SK-N-MC (cell line): ENCODE measurements around the gene PPY.

Experiments
- DNase-seq: peaks from one replicate; pipeline ENCODE4 v3.0.0-alpha.2; 2011; ENCODE audit warnings: low read depth, low spot score
- H3K27ac ChIP-seq: fragments of 200-600 bp; sonication (generic); 2 replicates; pipeline ENCODE4 v1.5.1; 2016; ENCODE audit warnings: mixed run types
- H3K36me3 ChIP-seq: fragments of 200-600 bp; sonication (generic); 2 replicates; pipeline ENCODE4 v1.6.1; 2017; ENCODE audit warnings: antibody characterized with exemption, low read length, mixed read lengths; ENCODE audit not compliant: insufficient read depth
- H3K4me3 ChIP-seq: fragments of 200-600 bp; sonication (generic); 2 replicates; pipeline ENCODE4 v1.5.1; 2016
- H3K9ac ChIP-seq: fragments of 200-600 bp; sonication (generic); 2 replicates; pipeline ENCODE4 v1.8.0; 2017; ENCODE audit warnings: mixed run types, mixed read lengths; ENCODE audit not compliant: insufficient read length
- H3K9me3 ChIP-seq: fragments of 200-600 bp; sonication (generic); 2 replicates; pipeline ENCODE4 v1.6.1; 2017; ENCODE audit warnings: low read depth, mild to moderate bottlenecking, antibody characterized with exemption, low read length, moderate library complexity, mixed read lengths
- EZH2 ChIP-seq: fragments of 200-600 bp; sonication (generic); IDR thresholded peaks from one replicate; pipeline ENCODE4 v1.6.1; 2017; ENCODE audit warnings: antibody characterized with exemption
- FOXP2 ChIP-seq: optimal IDR thresholded peaks from 2 replicates; pipeline ENCODE3; 2011; ENCODE audit warnings: mild to moderate bottlenecking, moderate library complexity; ENCODE audit not compliant: insufficient read depth; ENCODE audit errors: extremely low read length, control extremely low read depth
- POLR2AphosphoS5 ChIP-seq: IDR thresholded peaks from 2 replicates; pipeline ENCODE4 v1.6.1; 2012; ENCODE audit warnings: mild to moderate bottlenecking, low read depth, low read length, borderline replicate concordance

The PPY gene, protein sequence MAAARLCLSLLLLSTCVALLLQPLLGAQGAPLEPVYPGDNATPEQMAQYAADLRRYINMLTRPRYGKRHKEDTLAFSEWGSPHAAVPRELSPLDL

DNA sequence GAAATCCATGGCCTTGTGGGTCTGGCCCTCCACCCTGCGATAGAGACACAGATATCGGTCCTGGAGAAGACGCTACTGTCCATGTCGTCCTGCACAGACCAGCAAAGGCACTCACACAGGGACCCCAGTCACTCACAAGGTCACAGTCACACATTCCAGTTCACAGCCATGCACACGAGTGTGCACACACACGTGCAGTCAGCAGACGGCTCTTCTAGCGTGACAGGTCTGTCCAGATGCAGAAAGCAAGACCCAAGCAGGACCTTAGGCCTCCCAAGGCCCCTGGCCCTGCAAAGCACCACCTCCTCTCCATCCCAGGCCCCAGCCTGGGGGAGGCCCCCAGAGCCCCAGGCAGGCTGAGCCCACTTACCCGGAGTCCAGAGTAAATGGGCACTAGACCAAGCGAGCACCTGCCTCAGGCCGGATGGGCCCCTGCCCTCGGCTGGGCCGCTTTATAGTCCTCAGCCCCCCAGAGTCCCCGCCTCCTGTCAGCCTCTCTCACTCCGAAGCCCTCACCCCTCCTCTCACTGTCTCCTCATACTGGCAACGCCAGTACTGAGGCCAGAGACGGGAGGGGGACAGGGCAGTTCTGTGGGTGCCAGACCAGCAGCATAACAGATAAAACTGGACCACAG, at the start of gene PPY:
Gene PPY, minus strand, starts transcription at position 426 of the 635 bp plus-strand sequence. CDS start 822 bp downstream, outside the sequence.
- no peak for TF ChIP-seq POLR2AphosphoS5
- no peak for TF ChIP-seq FOXP2
- TF ChIP-seq EZH2: no peak
- Histone ChIP-seq H3K4me3 (no peak within 1 kb of the TSS), H3K9ac (no peak within 1 kb of the TSS), H3K36me3 (no peaks in the 10 kb centered on the region), H3K9me3 (no peaks in the 10 kb centered on the region), H3K27ac (no peak within 1 kb of the TSS)
- no peak for DNase-seq

DNA sequence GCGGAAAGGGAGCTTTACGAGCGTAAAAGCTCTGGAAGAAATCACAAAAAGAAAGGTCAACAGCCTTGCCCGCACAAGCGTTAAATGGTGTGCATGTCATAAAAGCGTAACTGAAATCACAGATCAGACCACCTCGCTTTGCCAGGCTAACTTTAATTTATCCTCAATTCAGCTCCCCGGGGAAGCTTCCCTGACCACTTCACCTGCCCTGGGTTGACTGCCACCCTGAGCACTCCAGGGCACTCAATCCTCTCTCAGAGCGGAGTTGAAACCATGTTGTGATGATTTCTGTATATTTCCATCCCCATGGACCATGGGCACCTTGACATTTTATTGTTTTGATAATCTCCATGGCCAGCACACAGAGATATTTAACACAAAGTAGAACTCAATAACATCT, 46.0 kb upstream of the PPY start:
- H3K36me3 ChIP-seq: no peaks in the 10 kb centered on the region

DNA sequence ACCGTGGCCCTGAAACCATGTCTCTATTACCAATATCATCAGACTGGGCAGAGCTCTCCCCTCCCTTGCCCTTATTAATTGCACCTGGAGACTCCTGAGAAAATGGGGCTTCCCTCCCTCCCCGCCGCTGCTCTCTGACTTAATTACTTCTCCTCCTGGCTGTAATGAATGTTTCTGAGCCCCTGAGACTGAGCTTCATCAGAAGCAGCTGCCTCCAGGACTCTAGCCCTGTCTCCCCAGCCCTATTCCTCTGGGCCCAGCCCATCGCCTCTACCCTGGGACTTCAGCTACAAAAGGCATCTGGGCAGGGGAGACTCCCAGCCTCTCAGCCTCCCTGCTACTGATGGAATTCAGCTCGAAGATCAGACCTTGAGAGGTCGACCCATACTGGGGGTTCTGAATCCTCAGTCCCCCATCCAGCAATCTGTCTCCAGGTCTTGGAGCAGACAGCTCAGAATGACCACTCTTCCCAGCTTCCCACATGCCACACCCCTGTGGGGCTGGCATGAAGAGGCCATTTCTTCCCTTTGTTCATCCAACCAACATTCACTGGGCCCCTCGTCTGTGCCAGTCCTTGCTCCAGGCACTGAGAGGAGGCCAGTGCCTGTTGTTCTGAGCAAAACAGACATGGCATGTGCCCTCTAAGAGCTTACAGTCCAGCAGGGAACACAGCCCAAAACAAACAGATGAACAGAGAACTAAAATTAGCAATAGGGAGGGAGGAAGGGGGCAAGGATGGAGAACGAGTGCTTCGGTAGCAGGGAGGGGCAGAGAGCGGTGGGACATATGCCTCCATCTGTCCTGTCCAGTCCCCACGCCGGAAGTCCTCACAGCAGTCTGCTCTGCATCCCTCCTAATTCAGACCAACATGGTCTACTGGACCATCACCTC, 45.1 kb upstream of the PPY start:
- no peak overlapping the region for H3K4me3 ChIP-seq
- H3K36me3 ChIP-seq: no peaks in the 10 kb centered on the region
- H3K9me3 ChIP-seq: no peaks in the 10 kb centered on the region
- TF ChIP-seq POLR2AphosphoS5 (no peak), FOXP2 (no peak), EZH2 (no peak)
- H3K27ac ChIP-seq: no peak overlapping the region
- no peak overlapping the region for H3K9ac ChIP-seq
- DNase-seq: no peak

More for the DNA sequence above, 46.0 kb upstream of the PPY start:
- TF ChIP-seq POLR2AphosphoS5: no peak
- no peak for TF ChIP-seq FOXP2
- no peak for TF ChIP-seq EZH2
- H3K9ac ChIP-seq: no peak overlapping the region
- DNase-seq: no peak
- no peak overlapping the region for H3K4me3 ChIP-seq
- H3K9me3 ChIP-seq: no peaks in the 10 kb centered on the region
- H3K27ac ChIP-seq: no peak overlapping the region

DNA sequence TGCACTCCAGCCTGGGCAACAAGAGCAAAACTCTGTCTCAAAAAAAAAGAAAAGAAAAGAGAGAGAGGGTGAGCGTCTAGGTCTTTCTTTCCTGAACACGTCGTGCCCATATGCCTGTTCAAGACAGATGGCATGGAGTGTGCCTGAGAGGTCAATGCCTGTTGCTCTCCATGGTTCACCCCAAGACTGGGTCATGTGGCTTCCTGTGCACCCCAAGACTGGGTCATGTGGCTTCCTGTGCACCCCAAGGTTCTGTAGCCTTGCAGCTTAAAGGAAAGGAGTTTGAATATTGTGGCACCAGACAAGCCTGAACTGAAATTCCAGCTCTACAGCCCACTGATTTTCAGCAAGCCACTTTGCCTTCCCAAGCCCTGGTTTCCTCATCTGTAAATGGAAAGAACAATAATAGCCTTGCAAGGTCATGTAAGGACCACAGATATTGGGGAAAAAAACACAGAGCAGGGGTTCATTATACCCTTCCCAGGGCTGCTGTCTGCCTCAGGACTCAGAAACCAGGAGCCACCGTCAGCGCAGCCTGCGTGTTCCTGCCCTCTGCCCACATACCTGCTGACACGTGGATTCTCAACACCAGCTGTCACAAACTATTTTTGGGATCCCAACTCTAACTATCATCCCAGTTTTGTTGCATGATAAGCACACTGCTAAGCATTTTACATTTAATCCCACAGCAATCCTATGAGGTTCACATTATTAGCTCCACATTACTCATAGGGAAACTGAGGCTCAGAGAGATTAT, 44.1 kb upstream of the PPY start:
- TF ChIP-seq FOXP2 (no peak), EZH2 (no peak), POLR2AphosphoS5 (no peak)
- Histone ChIP-seq H3K27ac (no peak overlapping the region), H3K9me3 (no peaks in the 10 kb centered on the region), H3K9ac (no peak overlapping the region), H3K36me3 (no peaks in the 10 kb centered on the region), H3K4me3 (no peak overlapping the region)
- DNase-seq: no peak

DNA sequence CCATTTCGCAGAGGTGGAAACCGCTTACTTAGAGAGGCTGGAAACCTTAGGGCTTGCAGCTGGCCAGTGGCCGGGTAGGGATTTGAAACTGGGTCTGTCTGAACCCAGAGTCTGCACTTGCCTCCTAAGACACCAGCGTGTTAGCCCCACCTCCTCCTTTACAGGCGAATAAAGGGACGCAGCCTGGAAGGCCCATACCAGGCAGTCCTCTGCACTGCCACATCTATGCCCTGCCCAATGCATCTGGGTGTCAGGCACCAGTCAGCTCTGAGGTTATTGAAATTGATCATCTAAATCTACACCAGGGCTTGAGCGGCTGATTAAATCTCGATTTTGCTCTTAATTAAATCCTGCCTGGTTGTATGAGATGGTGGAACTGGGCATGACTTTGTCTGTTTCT, 42.2 kb upstream of the PPY start:
- DNase-seq: no peak
- no peak overlapping the region for H3K9ac ChIP-seq
- no peaks in the 10 kb centered on the region for H3K9me3 ChIP-seq
- TF ChIP-seq FOXP2 (no peak), EZH2 (no peak), POLR2AphosphoS5 (no peak)
- H3K27ac ChIP-seq: no peak overlapping the region
- H3K4me3 ChIP-seq: no peak overlapping the region
- no peaks in the 10 kb centered on the region for H3K36me3 ChIP-seq

DNA sequence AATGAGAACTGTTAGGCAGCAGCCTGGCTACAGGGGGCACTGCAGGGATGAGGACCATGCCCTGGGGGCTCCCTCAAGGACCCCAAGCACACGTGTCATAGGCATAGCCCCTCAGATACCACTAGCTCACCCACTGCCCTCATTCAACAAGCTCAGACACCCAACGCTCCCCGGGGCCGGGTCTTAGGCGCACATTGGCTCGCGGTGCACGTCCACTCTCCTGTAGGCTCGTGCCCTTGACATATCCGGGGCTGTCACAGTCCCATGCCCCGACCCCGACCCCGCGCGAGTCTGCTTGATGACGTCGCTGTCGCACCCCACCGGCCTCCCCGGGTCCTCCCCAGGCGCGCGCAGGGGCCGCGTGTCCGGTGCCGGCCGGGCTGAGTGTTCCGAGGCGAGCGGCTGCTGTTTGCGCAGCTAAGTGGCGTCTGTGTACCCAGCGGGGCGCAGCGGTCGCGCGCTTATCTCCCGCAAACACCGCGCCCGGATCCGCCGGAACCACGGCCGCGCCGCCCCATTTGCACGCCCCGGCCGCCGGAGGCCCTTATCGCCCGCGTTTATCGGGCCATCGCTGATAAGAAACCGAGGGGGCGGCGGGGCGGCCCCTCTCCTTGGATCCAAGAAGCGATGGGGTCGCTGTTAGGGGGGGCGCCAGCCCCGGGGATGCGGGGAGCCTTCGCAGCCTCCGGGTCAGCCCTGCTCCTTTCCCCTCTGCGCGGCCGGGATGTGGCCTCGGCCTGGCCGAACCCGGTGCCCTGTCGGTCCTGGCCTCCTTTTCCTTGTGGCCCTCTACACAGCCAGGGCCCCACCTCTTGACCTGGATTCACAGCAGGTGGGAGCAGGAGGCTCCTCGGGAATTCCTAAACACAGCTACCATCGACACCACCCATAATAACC, 41.5 kb upstream of the PPY start:
- Histone ChIP-seq H3K9me3 (no peaks in the 10 kb centered on the region), H3K9ac (no peak overlapping the region), H3K27ac (no peak overlapping the region), H3K4me3 (peak overlapping the region; percentile 33; the same call in 1 of the 2 replicates), H3K36me3 (no peaks in the 10 kb centered on the region)
- no peak for DNase-seq
- TF ChIP-seq EZH2 (no peak), FOXP2 (no peak), POLR2AphosphoS5 (no peak)

DNA sequence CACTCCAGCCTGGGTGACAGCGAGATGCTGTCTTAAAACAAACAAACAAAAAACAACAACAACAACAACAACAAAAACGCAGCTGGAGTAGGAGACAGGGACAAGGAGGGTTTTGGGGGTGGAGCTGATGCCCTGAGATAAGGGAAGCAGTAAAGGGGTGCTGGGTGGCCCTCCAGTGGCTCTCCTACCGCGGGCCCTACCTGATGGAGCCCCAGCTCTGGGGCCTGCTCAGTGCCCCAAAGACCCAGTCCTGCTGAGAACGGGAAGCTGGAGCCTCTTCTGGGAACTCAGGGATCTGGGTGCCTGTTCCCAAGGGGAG, 40.9 kb upstream of the PPY start:
- no peaks in the 10 kb centered on the region for H3K9me3 ChIP-seq
- DNase-seq: no peak
- H3K36me3 ChIP-seq: no peaks in the 10 kb centered on the region
- no peak for TF ChIP-seq POLR2AphosphoS5
- no peak for TF ChIP-seq FOXP2
- no peak for TF ChIP-seq EZH2
- H3K27ac ChIP-seq: no peak overlapping the region
- H3K4me3 ChIP-seq: no peak overlapping the region
- H3K9ac ChIP-seq: no peak overlapping the region

DNA sequence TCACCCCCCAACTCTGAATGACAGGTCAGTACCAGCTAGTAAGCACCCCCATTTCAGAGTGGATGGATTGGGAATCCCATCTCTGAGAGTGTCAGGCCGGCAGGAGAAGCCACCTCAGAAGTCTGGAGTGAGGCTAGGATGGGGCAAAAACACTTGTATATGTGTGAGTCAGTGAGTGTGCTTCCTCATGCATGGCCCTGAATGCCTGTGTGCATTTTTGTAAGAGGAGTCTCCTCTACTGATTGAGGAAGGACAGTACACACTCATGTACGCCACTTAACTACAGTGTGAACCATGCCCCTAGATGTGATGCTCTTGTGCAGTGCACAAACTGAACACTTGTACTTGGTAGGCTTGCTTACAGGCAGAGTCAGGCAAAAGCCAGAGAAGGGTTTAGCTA, 39.9 kb upstream of the PPY start:
- DNase-seq: no peak
- no peak for TF ChIP-seq POLR2AphosphoS5
- TF ChIP-seq EZH2: no peak
- TF ChIP-seq FOXP2: no peak
- Histone ChIP-seq H3K36me3 (no peaks in the 10 kb centered on the region), H3K9me3 (no peaks in the 10 kb centered on the region), H3K4me3 (no peak overlapping the region), H3K27ac (no peak overlapping the region), H3K9ac (no peak overlapping the region)
